Kidney (tissue), 11 donors: Measurements from ENCODE around the gene SULT1A3. TPM values are rescaled to one million over a fixed set of nuclear protein-coding genes. Genes with fewer than 3 reads are reported as not detected.
A peak's percentile ranks its signal among the peaks of the same experiment; 100 is the strongest.
"Not testable (repeated sequence)": the region's sequence is repeated elsewhere in the genome, so short reads cannot be mapped to it uniquely, and the experiment has no call there.

Experiments
- DNase-seq, 5 donors: peaks; one replicate each; pipeline ENCODE4 v3.0.0-alpha.2; 2013 to 2020
- FAIRE-seq: peaks from 2 replicates; lab custom pipeline; 2012; peaks lifted over from hg19 to GRCh38; lab: Jason Lieb, UNC
- H3K27ac ChIP-seq, 2 donors: one replicate each; pipeline ENCODE4 v1.7.0; 2013; ENCODE audit warnings: low read depth in 2 of 2, low read length in 2 of 2, inconsistent platforms in 1 of 2
- H3K27me3 ChIP-seq: one replicate; pipeline ENCODE4 v1.7.1; 2013; ENCODE audit warnings: low read length, inconsistent platforms; ENCODE audit not compliant: control insufficient read depth, insufficient read depth
- H3K36me3 ChIP-seq, 3 donors: one replicate each; pipeline versions ENCODE4 v1.7.0 to v1.7.1; 2013; ENCODE audit warnings: low read length in 3 of 3, control low read depth in 1 of 3, inconsistent platforms in 1 of 3; ENCODE audit not compliant: insufficient read depth in 3 of 3, control insufficient read depth in 2 of 3
- H3K4me1 ChIP-seq, 3 donors: one replicate each; pipeline versions ENCODE4 v1.7.0 to v1.7.1; 2013; ENCODE audit warnings: low read length in 3 of 3, inconsistent platforms in 1 of 3, low read depth in 1 of 3; ENCODE audit not compliant: control insufficient read depth in 2 of 3, insufficient read depth in 2 of 3
- H3K4me3 ChIP-seq, 3 donors: one replicate each; pipeline versions ENCODE4 v1.7.0 to v1.8.1; 2013; ENCODE audit warnings: low read length in 3 of 3, control low read depth in 1 of 3, inconsistent platforms in 1 of 3
- H3K9ac ChIP-seq, 3 donors: one replicate each; pipeline versions ENCODE4 v1.7.0 to v1.7.1; 2013; ENCODE audit warnings: low read length in 3 of 3, control low read depth in 1 of 3, inconsistent platforms in 1 of 3
- H3K9me3 ChIP-seq, 3 donors: one replicate each; pipeline versions ENCODE4 v1.7.0 to v1.7.1; 2013; ENCODE audit warnings: low read length in 3 of 3, control low read depth in 1 of 3, inconsistent platforms in 1 of 3; ENCODE audit not compliant: control insufficient read depth in 2 of 3, insufficient read depth in 1 of 3
- intact Hi-C: fragments of 100-400 bp; cut with DNase I; formaldehyde crosslinking; loops from one replicate; pipeline ENCODE4 v1.11.1; 2022
- polyA plus RNA-seq: library from polyadenylated mRNA; stranded (reverse); fragments of 350-450 nt; fragmentation: Illumina TruSeq; extraction: RNeasy Lipid Tissue Mini Kit (QIAGEN cat#74804); gene quantifications from one replicate; pipeline ENCODE4 v1.2.3, GENCODE V29; 2014; ENCODE audit warnings: low read depth, low replicate concordance; ENCODE audit not compliant: insufficient read depth
- total RNA-seq: library from RNA; stranded (reverse); fragmentation: NEBNext Ultra II Directional; extraction: Animal tissue kit (Norgen Biotek cat#: 25700); gene quantifications from one replicate; pipeline ENCODE4 v1.2.1, GENCODE V29; 2021
- donor health status: control.
- donor health status: control.
- donor health status: DM: yes; HTN: yes; CAD: no.
- donor health status: Normal renal cell carcinoma (clear cell type).

The SULT1A3 gene
- total and polyA plus RNA-seq, 2 donors from 2014 or later: 19.8 to 31.3 TPM

GRCh38 chr16:30194172-30194925 is 4.7 kb upstream of the SULT1A3 start:
- H3K36me3 ChIP-seq, FAIRE-seq, H3K27ac ChIP-seq, intact Hi-C loops, H3K27me3 ChIP-seq, H3K4me1 ChIP-seq, H3K4me3 ChIP-seq, H3K9ac ChIP-seq, H3K9me3 ChIP-seq: not testable (repeated sequence)
- peak in 1 of 5 donors; percentile 82 for DNase-seq

GRCh38 chr16:30197001-30197400 is 2.1 kb upstream of the SULT1A3 start:
- H3K9me3 ChIP-seq, H3K9ac ChIP-seq, H3K36me3 ChIP-seq, H3K27ac ChIP-seq, H3K4me1 ChIP-seq, intact Hi-C loops, H3K4me3 ChIP-seq, H3K27me3 ChIP-seq, FAIRE-seq: not testable (repeated sequence)
- DNase-seq: peak in 1 of 5 donors; percentile 10

- H3K9me3 ChIP-seq, intact Hi-C loops: not testable (repeated sequence)
Observed at GRCh38 chr16:30199608-30200343, 721 bp downstream of the SULT1A3 start.

GRCh38 chr16:30205541-30206236 is 6.6 kb downstream of the SULT1A3 start:
- H3K9ac ChIP-seq, H3K4me3 ChIP-seq, H3K36me3 ChIP-seq, FAIRE-seq, intact Hi-C loops, H3K9me3 ChIP-seq, H3K27ac ChIP-seq, H3K4me1 ChIP-seq, H3K27me3 ChIP-seq: not testable (repeated sequence)
- peak in 1 of 5 donors; percentile 76 for DNase-seq

More at GRCh38 chr16:30199608-30200343, 721 bp downstream of the SULT1A3 start:
- H3K9ac ChIP-seq, H3K4me3 ChIP-seq, H3K36me3 ChIP-seq, H3K27ac ChIP-seq, H3K27me3 ChIP-seq, H3K4me1 ChIP-seq, DNase-seq, FAIRE-seq: not testable (repeated sequence)

GRCh38 chr16:30206252-30206651 is 7.2 kb downstream of the SULT1A3 start:
- H3K27ac ChIP-seq, H3K4me3 ChIP-seq, intact Hi-C loops, H3K9ac ChIP-seq, H3K9me3 ChIP-seq, H3K27me3 ChIP-seq, DNase-seq, FAIRE-seq, H3K36me3 ChIP-seq, H3K4me1 ChIP-seq: not testable (repeated sequence)

GRCh38 chr16:30207063-30207704 is 8.1 kb downstream of the SULT1A3 start:
- H3K27me3 ChIP-seq, H3K9ac ChIP-seq, H3K4me1 ChIP-seq, H3K4me3 ChIP-seq, H3K36me3 ChIP-seq, FAIRE-seq, intact Hi-C loops, H3K9me3 ChIP-seq, H3K27ac ChIP-seq: not testable (repeated sequence)
- DNase-seq: peak in 1 of 5 donors; percentile 83

- H3K27me3 ChIP-seq, H3K27ac ChIP-seq, DNase-seq, H3K4me3 ChIP-seq, H3K36me3 ChIP-seq, intact Hi-C loops, H3K4me1 ChIP-seq, FAIRE-seq, H3K9ac ChIP-seq, H3K9me3 ChIP-seq: not testable (repeated sequence)
Observed at GRCh38 chr16:30209032-30209431, 10.0 kb downstream of the SULT1A3 start.
